DND-41 (cell line): Measurements from ENCODE around the gene NUBPL.

ENCODE experiments used
- EZH2 ChIP-seq: IDR thresholded peaks from 3 replicates; pipeline ENCODE4 v1.6.1; 2012; ENCODE audit warnings: borderline replicate concordance, low read depth, mild to moderate bottlenecking, moderate library complexity, low read length, inconsistent platforms; ENCODE audit not compliant: severe bottlenecking
- TF ChIP-seq, protein P1 (sequence below): IDR thresholded peaks from 2 replicates; pipeline ENCODE4 v1.5.1; 2012; ENCODE audit warnings: borderline replicate concordance, low read length, moderate library complexity, mild to moderate bottlenecking; ENCODE audit not compliant: poor library complexity, severe bottlenecking; ENCODE audit errors: extremely low read depth

DNA sequence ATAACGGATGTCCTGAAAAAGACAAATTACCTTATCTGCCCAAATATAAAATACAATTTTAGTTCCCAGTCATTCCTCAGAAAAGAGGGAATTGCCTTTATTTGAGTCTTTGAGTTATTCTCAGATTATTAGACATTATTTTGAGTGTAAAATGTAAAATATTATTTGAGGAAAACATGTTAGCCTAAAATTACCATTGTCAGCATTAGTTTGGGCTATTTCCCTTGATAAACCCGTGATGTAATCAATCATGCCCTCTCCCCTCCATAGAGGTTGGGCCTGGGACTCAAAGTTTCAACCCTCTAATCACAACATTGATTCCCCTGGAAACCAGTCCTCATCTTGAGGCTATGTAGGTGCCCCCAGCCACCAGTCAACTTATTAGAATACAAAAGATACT is 213.4 kb downstream of the NUBPL start:
- TF ChIP-seq, protein P1, sequence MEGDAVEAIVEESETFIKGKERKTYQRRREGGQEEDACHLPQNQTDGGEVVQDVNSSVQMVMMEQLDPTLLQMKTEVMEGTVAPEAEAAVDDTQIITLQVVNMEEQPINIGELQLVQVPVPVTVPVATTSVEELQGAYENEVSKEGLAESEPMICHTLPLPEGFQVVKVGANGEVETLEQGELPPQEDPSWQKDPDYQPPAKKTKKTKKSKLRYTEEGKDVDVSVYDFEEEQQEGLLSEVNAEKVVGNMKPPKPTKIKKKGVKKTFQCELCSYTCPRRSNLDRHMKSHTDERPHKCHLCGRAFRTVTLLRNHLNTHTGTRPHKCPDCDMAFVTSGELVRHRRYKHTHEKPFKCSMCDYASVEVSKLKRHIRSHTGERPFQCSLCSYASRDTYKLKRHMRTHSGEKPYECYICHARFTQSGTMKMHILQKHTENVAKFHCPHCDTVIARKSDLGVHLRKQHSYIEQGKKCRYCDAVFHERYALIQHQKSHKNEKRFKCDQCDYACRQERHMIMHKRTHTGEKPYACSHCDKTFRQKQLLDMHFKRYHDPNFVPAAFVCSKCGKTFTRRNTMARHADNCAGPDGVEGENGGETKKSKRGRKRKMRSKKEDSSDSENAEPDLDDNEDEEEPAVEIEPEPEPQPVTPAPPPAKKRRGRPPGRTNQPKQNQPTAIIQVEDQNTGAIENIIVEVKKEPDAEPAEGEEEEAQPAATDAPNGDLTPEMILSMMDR = no peak
- no peak for TF ChIP-seq EZH2
